Mucosa of descending colon (tissue), 3 donors: ENCODE data around the gene CD200. TPM values are rescaled to one million over a fixed set of nuclear protein-coding genes. Genes with fewer than 3 reads are reported as not detected.

Experiments used
- ATAC-seq: fragments of 200-7000 bp; cut with Tn5 transposase; one replicate; pipeline ENCODE4 v1.9.1; 2020; ENCODE audit warnings: mild to moderate bottlenecking, moderate library complexity
- DNase-seq, 3 donors: peaks; one replicate each; pipeline ENCODE4 v3.0.0-alpha.2; 2020
- H3K36me3 ChIP-seq: fragments of 200-600 bp; one replicate; pipeline ENCODE4 v1.8.0; 2021; ENCODE audit warnings: low read depth, mild to moderate bottlenecking
- H3K4me1 ChIP-seq: fragments of 200-600 bp; one replicate; pipeline ENCODE4 v1.8.0; 2021; ENCODE audit warnings: low read depth, mild to moderate bottlenecking
- H3K4me3 ChIP-seq: fragments of 200-600 bp; one replicate; pipeline ENCODE4 v1.8.0; 2021; ENCODE audit warnings: mild to moderate bottlenecking
- H3K9me3 ChIP-seq: fragments of 200-600 bp; one replicate; pipeline ENCODE4 v1.8.0; 2021; ENCODE audit warnings: mild to moderate bottlenecking
- intact Hi-C, 2 donors: fragments of 100-400 bp; cut with DNase I in 1 of 2; cut with micrococcal nuclease in 1 of 2; formaldehyde crosslinking; loops; one replicate each; pipeline versions ENCODE4 v1.11.0 to v1.11.1; 2022; cut with DNase I, micrococcal nuclease
- long read RNA-seq, 2 donors: library from polyadenylated mRNA; unstranded; transcript quantifications; one replicate each; pipeline ENCODE4 v2.0.0, GENCODE V29; 2019 to 2021
- total RNA-seq, 3 donors: library from RNA; stranded (reverse); fragmentation: NEBNext Ultra II Directional in 2 of 3; extraction: Animal tissue kit (Norgen Biotek cat#: 25700) in 2 of 3; gene quantifications; one replicate each; pipeline versions ENCODE4 v1.2.1 to v1.2.4, GENCODE V29; 2021 to 2023
- TF ChIP-seq, protein P1 (sequence below): fragments of 200-600 bp; IDR thresholded peaks from one replicate; pipeline ENCODE4 v1.8.0; 2022; ENCODE audit warnings: antibody characterized with exemption, mild to moderate bottlenecking
- donor health status: DM: no; HTN: no; CAD: no; lungs with moderate emphysema.
- donor health status: DM: no; HTN: no; CAD: no.
- donor health status: DM: no; HTN: yes; CAD: no.

CD200 gene, protein sequence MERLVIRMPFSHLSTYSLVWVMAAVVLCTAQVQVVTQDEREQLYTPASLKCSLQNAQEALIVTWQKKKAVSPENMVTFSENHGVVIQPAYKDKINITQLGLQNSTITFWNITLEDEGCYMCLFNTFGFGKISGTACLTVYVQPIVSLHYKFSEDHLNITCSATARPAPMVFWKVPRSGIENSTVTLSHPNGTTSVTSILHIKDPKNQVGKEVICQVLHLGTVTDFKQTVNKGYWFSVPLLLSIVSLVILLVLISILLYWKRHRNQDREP
- 1 to 10 TPM; 3.3 to 6.4 (median 3.9) TPM for total RNA-seq
- long read RNA-seq, donor 1, partial matches to known transcripts = 0 of 5 reads
- long read RNA-seq, donor 1, other reads (novel, unspliced or antisense) = 1 of 5 reads
- long read RNA-seq, donor 2, partial matches to known transcripts = 0 of 2 reads
- long read RNA-seq, donor 2, other reads (novel, unspliced or antisense) = 1 of 2 reads

DNA sequence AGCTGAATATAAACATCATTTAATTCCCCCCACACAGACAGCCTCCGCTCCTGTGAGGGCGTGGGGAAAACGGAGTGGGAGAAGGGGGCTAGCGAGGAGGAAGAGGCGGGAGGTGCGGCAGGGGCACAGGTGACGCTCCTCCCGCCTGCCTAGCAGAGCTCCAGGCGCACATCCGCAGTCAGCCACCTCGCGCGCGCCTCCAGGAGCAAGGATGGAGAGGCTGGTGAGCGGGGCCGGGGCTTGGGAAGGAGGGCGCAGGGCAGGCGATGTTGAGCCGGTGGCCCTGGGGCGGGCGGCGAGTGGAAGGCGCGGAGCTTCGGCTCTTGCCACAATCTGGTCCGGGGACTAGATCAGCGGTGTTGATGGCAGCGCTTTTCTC lies at the start of gene CD200:
CD200 (plus strand) TSS at position 155 of the 379 bp plus-strand sequence; CDS start at position 212, 57 bp downstream.
- ATAC-seq = peak; percentile 92
- Histone ChIP-seq H3K4me3 (peak within 1 kb of the TSS; percentile 29), H3K36me3 (no peaks in the 10 kb centered on the region), H3K4me1 (no peaks in the 10 kb centered on the region), H3K9me3 (no peaks in the 10 kb centered on the region)
- DNase-seq = peak; percentile 68 to 81 (median 80)
- TF ChIP-seq, protein P1, sequence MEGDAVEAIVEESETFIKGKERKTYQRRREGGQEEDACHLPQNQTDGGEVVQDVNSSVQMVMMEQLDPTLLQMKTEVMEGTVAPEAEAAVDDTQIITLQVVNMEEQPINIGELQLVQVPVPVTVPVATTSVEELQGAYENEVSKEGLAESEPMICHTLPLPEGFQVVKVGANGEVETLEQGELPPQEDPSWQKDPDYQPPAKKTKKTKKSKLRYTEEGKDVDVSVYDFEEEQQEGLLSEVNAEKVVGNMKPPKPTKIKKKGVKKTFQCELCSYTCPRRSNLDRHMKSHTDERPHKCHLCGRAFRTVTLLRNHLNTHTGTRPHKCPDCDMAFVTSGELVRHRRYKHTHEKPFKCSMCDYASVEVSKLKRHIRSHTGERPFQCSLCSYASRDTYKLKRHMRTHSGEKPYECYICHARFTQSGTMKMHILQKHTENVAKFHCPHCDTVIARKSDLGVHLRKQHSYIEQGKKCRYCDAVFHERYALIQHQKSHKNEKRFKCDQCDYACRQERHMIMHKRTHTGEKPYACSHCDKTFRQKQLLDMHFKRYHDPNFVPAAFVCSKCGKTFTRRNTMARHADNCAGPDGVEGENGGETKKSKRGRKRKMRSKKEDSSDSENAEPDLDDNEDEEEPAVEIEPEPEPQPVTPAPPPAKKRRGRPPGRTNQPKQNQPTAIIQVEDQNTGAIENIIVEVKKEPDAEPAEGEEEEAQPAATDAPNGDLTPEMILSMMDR = no peak
- intact Hi-C loops = no loop called here

DNA sequence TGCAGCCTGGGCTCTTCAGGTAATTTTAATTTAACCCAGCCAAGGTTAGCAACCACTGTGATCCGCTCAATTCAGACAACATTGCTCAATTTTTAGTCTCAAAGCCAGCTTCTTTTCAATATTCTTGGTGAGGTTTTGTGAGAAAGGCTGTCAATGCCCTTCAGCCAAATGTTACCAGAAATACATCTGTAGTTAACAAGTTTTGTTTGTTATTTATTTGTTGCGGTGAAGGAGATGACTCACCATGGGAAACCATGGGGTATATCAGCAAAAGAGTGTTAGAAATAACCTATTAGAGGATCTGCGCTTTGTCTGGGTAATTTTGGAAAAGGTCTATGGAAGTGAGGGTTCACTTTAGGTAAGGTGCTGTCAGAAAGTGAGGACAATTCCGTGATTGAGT lies 43.9 kb upstream of the CD200 start:
- TF ChIP-seq, protein P1 = no peak
- H3K36me3 ChIP-seq = no peaks in the 10 kb centered on the region
- intact Hi-C loops = no loop called here
- no peaks in the 10 kb centered on the region for H3K4me1 ChIP-seq
- no peaks in the 10 kb centered on the region for H3K9me3 ChIP-seq
- H3K4me3 ChIP-seq = no peak overlapping the region
- ATAC-seq (no peak), DNase-seq (no peak)

DNA sequence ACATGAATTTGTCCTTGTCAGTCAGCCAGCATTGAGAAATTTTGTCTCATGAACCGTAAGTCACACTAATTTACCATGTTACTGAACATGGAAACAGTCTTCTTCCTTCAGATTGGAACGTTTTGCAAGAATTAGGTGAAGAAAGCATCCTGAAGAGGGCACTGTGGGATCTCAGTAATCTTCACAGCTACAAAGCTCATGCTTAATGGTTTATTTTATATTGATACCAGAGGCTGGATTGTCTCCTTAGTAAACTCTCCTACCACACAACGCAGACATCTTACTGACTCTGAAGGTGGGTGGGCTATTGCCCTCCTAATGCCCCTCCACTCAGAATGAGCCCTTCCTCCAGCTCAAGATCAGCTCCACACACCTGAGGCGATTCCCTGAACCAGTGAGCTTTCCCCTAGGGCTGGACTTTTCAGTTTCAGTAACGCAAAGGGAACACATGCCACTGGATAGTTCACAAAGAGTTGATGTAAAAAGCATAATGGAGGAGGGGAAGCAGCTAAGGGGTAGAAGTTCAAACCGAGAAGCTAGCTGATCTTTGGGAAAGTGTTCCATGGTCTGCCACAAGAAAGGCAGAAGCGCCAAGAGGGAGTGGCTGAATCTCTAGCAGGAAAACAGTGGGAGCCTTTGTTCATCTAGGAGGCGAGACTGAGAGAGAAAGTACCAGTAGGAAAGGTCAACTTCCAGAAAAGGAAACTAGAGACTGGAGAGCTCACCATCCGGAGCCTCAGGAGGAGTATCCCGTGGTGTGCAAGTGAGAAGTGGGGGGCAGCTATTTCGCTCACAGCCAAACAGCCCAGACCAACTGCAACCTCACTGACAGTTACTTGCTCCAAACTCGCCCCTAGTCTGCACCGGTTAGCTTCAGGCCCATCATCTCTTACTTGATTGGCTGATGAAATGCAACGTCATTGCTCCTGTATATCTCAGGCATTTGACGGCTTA lies 39.3 kb upstream of the CD200 start, which contains the start of gene SLC9C1:
SLC9C1 (minus strand) TSS at position 849 of the 954 bp plus-strand sequence. CDS start 7,425 bp downstream, outside the sequence.
- no peak within 1 kb of the TSS for H3K4me3 ChIP-seq
- no peaks in the 10 kb centered on the region for H3K4me1 ChIP-seq
- DNase-seq (peak in 2 of 3 donors; percentile 32 to 88), ATAC-seq (peak; percentile 89)
- intact Hi-C loops = loop anchor here in 1 of 2 donors (10.0 kb wide), 1 partner anchor 221 kb away; no protein-coding TSS in a partner anchor
- no peaks in the 10 kb centered on the region for H3K9me3 ChIP-seq
- H3K36me3 ChIP-seq = no peaks in the 10 kb centered on the region
- TF ChIP-seq, protein P1 = peak; percentile 22

DNA sequence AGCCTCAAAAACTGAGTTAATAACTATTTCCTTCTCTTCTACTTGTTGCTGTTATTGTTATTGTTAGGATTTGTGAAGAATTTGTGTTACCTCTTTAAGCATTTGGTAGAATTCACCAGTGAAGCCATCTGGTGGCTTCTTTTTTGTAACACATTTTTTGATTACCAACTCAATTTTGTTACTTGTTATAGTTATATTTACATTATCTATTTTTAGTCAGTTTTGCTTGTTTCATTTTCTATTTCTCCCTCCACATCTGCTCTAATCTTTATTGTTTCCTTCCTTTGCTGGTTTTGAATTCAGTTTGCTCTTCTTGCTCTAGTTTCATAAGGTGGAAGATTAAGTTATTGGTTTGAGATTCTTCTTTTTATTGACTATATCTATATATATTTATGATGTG lies 35.2 kb upstream of the CD200 start:
- intact Hi-C loops = loop anchor here in 1 of 2 donors (10.0 kb wide), 1 partner anchor 217 kb away; no protein-coding TSS in a partner anchor
- no peak for ATAC-seq
- TF ChIP-seq, protein P1 = no peak

DNA sequence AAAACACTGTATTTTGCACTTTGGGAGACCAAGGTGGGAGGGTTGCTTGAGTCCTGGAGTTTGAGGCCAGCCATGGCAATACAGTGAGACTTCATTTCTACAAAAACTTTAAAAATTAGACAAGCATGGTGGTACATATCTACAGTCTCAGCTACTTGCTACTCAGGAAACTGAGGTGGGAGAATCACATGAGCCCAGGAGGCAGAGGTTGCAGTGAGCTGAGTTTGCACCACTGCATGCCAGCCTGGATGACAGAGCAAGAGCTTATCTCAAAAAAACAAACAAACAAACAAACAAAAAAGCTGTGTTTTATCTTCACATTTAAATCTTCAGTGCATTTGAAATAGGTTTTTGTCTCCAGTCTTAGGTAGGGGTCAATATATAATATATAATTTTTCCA lies 34.2 kb upstream of the CD200 start:
- DNase-seq (no peak), ATAC-seq (no peak)
- no peaks in the 10 kb centered on the region for H3K4me1 ChIP-seq
- intact Hi-C loops = loop anchor here in 1 of 2 donors (10.0 kb wide), 1 partner anchor 216 kb away; no protein-coding TSS in a partner anchor
- H3K36me3 ChIP-seq = no peaks in the 10 kb centered on the region
- TF ChIP-seq, protein P1 = no peak
- H3K4me3 ChIP-seq = no peak overlapping the region
- no peaks in the 10 kb centered on the region for H3K9me3 ChIP-seq

More for the DNA sequence above, 35.2 kb upstream of the CD200 start:
- H3K4me1 ChIP-seq = no peaks in the 10 kb centered on the region
- no peaks in the 10 kb centered on the region for H3K9me3 ChIP-seq
- H3K4me3 ChIP-seq = no peak overlapping the region
- DNase-seq = no peak
- no peaks in the 10 kb centered on the region for H3K36me3 ChIP-seq
